Progenitor cell of endocrine pancreas (in vitro differentiated cells): ENCODE data around the gene COX6B2. TPM values are rescaled to one million over a fixed set of nuclear protein-coding genes. Genes with fewer than 3 reads are reported as not detected.
"Not testable (repeated sequence)": the region's sequence is repeated elsewhere in the genome, so short reads cannot be mapped to it uniquely, and the experiment has no call there.

Experiments
- DNase-seq: peaks from one replicate; pipeline ENCODE4 v3.0.0; 2021; ENCODE audit warnings: low spot score; ENCODE audit not compliant: unreplicated experiment
- H3K27ac Mint-ChIP-seq: 2 replicates; pipeline ENCODE4 v1.8.0; 2021; ENCODE audit warnings: mild to moderate bottlenecking, moderate library complexity, mixed read lengths
- H3K27me3 Mint-ChIP-seq: 2 replicates; pipeline ENCODE4 v1.8.0; 2021; ENCODE audit warnings: mixed read lengths
- H3K36me3 Mint-ChIP-seq: 2 replicates; pipeline ENCODE4 v1.8.0; 2022; ENCODE audit warnings: mixed read lengths; ENCODE audit not compliant: insufficient read depth
- H3K4me1 Mint-ChIP-seq: 2 replicates; pipeline ENCODE4 v1.8.0; 2021; ENCODE audit warnings: low read depth, mixed read lengths
- H3K4me3 Mint-ChIP-seq: 2 replicates; pipeline ENCODE4 v1.8.0; 2021; ENCODE audit warnings: low read depth, mild to moderate bottlenecking, moderate library complexity, mixed read lengths
- H3K9me3 Mint-ChIP-seq: 2 replicates; pipeline ENCODE4 v1.8.0; 2021; ENCODE audit warnings: low read depth, mixed read lengths
- CTCF ChIP-seq: fragments of 200-600 bp; sonication (generic); IDR thresholded peaks from one replicate; pipeline ENCODE4 v1.5.0; 2021; ENCODE audit warnings: antibody characterized with exemption, mild to moderate bottlenecking; ENCODE audit not compliant: unreplicated experiment
- total RNA-seq: library from RNA; stranded (reverse); gene quantifications from 2 replicates; pipeline ENCODE4 v1.2.1, GENCODE V29; 2021

Gene COX6B2
- total RNA-seq, 1 donor from 2014 or later, result not detected

DNA sequence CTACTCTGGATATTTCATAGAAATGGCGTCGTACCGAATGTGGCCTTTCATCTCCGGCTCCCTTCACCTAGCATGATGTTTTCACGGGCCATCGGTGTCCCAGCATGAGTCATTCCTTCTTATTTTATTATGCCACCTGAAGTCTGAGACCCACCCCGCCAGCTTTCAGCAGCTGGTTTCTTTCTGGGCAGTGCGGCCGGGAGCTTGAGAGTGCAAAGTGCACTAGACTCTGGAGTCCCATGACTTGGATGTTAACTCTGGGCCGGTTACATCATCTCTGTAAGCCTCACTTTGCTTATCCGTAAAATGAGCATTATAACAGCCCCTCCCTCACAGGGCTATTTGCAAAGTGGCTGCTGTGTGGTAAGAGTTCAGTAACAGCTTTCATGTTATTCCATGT lies 20.6 kb downstream of the COX6B2 start:
- Mint-ChIP-seq H3K4me1 (peaks cover 5% of the 10 kb centered on the region), H3K27ac (peak overlapping the region; percentile 25), H3K4me3 (no peak overlapping the region), H3K27me3 (peaks cover 7% of the 10 kb centered on the region), H3K9me3 (no peaks in the 10 kb centered on the region), H3K36me3 (no peaks in the 10 kb centered on the region)
- DNase-seq, result no peak
- no peak for TF ChIP-seq CTCF

- not testable (repeated sequence) for H3K27me3 Mint-ChIP-seq, H3K36me3 Mint-ChIP-seq, H3K4me3 Mint-ChIP-seq, DNase-seq, H3K9me3 Mint-ChIP-seq, H3K4me1 Mint-ChIP-seq, H3K27ac Mint-ChIP-seq
Measured at GRCh38 chr19:55329791-55330190, 24.7 kb downstream of the COX6B2 start.

DNA sequence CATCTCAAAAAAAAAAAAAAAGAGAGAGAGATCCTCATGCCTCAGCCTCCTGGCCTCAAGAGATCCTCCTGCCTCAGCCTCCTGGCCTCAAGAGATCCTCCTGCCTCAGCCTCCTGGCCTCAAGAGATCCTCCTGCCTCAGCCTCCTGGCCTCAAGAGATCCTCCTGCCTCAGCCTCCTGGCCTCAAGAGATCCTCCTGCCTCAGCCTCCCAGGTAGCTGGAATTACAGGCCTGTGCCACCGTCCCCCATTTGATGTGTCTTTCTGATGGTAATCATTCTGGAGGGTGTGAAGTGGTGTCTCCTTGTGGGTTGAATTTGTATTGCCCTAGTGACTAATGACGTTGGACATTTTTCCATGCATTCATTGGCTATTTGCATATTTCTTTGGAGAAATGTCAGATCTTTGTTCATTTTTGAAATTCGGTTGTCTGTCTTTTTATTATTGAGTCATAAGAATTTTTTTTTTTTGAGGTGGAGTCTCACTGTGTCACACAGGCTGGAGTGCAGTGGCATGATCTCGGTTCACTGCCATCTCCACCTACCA lies 25.7 kb downstream of the COX6B2 start:
- H3K4me3 Mint-ChIP-seq, H3K27ac Mint-ChIP-seq, H3K36me3 Mint-ChIP-seq, H3K4me1 Mint-ChIP-seq, H3K9me3 Mint-ChIP-seq, H3K27me3 Mint-ChIP-seq, DNase-seq: not testable (repeated sequence)

DNA sequence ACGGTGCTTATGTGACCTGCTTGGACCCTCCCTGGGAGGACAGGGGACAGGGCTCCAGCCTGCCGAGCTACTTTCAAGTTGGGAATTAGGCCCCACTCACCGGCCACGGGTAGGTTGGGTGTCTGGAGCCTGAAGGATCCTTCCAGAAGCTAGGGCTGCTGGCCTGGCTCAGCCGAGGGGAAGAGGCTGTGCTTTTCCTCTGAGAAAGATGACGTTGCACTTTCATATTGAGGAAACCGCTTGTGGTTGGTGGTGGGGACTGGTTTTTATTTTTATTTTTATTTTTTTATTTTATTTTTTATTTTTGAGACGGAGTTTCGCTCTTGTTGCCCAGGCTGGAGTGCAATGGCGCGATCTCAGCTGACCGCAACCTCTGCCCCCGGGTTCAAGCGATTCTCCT lies 29.3 kb downstream of the COX6B2 start, which contains the start of gene TMEM150B:
Gene TMEM150B (minus strand): TSS at position 170 of the 400 bp plus-strand sequence. CDS start 4,305 bp downstream, outside the sequence.
- Mint-ChIP-seq H3K4me1 (peaks cover 1% of the 10 kb centered on the region), H3K9me3 (no peaks in the 10 kb centered on the region), H3K36me3 (no peaks in the 10 kb centered on the region), H3K4me3 (no peak within 1 kb of the TSS), H3K27ac (no peak within 1 kb of the TSS), H3K27me3 (peaks cover 12% of the 10 kb centered on the region)
- no peak for TF ChIP-seq CTCF
- no peak for DNase-seq

DNA sequence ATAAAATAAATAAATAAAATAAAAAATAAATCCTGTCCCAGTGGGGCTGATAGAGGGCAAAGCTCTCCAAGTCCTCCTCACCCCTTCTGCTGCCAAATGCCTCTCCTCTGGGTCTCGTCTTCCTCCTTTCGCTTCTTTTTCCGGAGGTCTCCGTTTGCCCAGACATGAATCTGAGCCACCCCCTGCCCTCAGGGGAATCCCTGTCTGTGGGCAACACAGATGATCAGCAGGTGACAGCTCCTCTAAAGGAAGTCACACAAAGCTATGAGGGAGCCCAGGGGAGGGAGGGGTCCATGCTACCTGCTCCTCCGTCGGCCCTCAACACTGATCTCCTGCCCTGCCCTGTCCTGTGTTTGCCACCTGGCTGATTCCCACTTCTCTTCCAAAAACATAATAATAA lies 29.9 kb downstream of the COX6B2 start:
- H3K36me3 Mint-ChIP-seq, result no peaks in the 10 kb centered on the region
- peaks cover 12% of the 10 kb centered on the region for H3K27me3 Mint-ChIP-seq
- H3K4me3 Mint-ChIP-seq, result no peak overlapping the region
- H3K4me1 Mint-ChIP-seq, result peaks cover 4% of the 10 kb centered on the region
- no peaks in the 10 kb centered on the region for H3K9me3 Mint-ChIP-seq
- TF ChIP-seq CTCF, result no peak
- no peak for DNase-seq
- H3K27ac Mint-ChIP-seq, result no peak overlapping the region

- TF ChIP-seq CTCF, result no peak
- Mint-ChIP-seq H3K4me3 (no peak overlapping the region), H3K27me3 (peaks cover 12% of the 10 kb centered on the region)
Measured at GRCh38 chr19:55322204-55322885, 32.2 kb downstream of the COX6B2 start.

More at GRCh38 chr19:55322204-55322885, 32.2 kb downstream of the COX6B2 start:
- no peak overlapping the region for H3K27ac Mint-ChIP-seq
- no peaks in the 10 kb centered on the region for H3K9me3 Mint-ChIP-seq
- H3K4me1 Mint-ChIP-seq, result peaks cover 4% of the 10 kb centered on the region
- no peak for DNase-seq
- no peaks in the 10 kb centered on the region for H3K36me3 Mint-ChIP-seq
